Neural progenitor cell (in vitro differentiated cells): ENCODE measurements around the gene WIPF1. TPM values are rescaled to one million over a fixed set of nuclear protein-coding genes. Genes with fewer than 3 reads are reported as not detected.

Source experiments
- DNase-seq: peaks from one replicate; pipeline ENCODE4 v3.0.0-alpha.2; 2016; ENCODE audit warnings: low spot score
- H2AFZ ChIP-seq: fragments of 200-600 bp; sonication (generic); replicated peaks from 2 replicates; pipeline ENCODE4 v1.6.1; 2016; ENCODE audit warnings: antibody characterized with exemption
- H3F3A ChIP-seq: fragments of 200-600 bp; sonication (generic); 2 replicates; pipeline ENCODE4 v1.6.1; 2016; ENCODE audit warnings: antibody characterized with exemption, low read depth
- H3K27ac ChIP-seq: fragments of 200-600 bp; sonication (generic); 2 replicates; pipeline ENCODE4 v1.5.1; 2016; ENCODE audit warnings: mild to moderate bottlenecking
- H3K27me3 ChIP-seq: fragments of 200-600 bp; sonication (generic); 2 replicates; pipeline ENCODE4 v1.6.1; 2016; ENCODE audit warnings: mild to moderate bottlenecking, moderate library complexity
- H3K36me3 ChIP-seq: fragments of 200-600 bp; sonication (generic); 2 replicates; pipeline ENCODE4 v1.5.1; 2016
- H3K4me1 ChIP-seq: fragments of 200-600 bp; sonication (generic); 2 replicates; pipeline ENCODE4 v1.6.1; 2016; ENCODE audit warnings: mixed run types
- H3K4me2 ChIP-seq: fragments of 200-600 bp; sonication (generic); 2 replicates; pipeline ENCODE4 v1.6.1; 2016
- H3K4me3 ChIP-seq: fragments of 200-600 bp; sonication (generic); 2 replicates; pipeline ENCODE4 v1.5.1; 2016
- H3K79me2 ChIP-seq: fragments of 200-600 bp; sonication (generic); 2 replicates; pipeline ENCODE4 v1.6.1; 2016; ENCODE audit warnings: low read depth
- H3K9ac ChIP-seq: fragments of 200-600 bp; sonication (generic); 2 replicates; pipeline ENCODE4 v1.6.1; 2016
- H3K9me3 ChIP-seq: fragments of 200-600 bp; sonication (generic); 2 replicates; pipeline ENCODE4 v1.5.1; 2016; ENCODE audit warnings: low read depth
- H4K20me1 ChIP-seq: fragments of 200-600 bp; sonication (generic); 2 replicates; pipeline ENCODE4 v1.6.1; 2016; ENCODE audit warnings: low read depth
- H3K27ac Mint-ChIP-seq: 3 replicates; pipeline ENCODE4 v1.8.0; 2021; ENCODE audit warnings: mixed read lengths
- H3K27me3 Mint-ChIP-seq: 2 replicates; pipeline ENCODE4 v1.8.0; 2022; ENCODE audit warnings: low read depth, mild to moderate bottlenecking, inconsistent platforms, moderate library complexity, mixed read lengths; ENCODE audit not compliant: insufficient read depth
- H3K36me3 Mint-ChIP-seq: 3 replicates; pipeline ENCODE4 v1.8.0; 2021; ENCODE audit warnings: mixed read lengths
- H3K4me1 Mint-ChIP-seq: 3 replicates; pipeline ENCODE4 v1.8.0; 2021; ENCODE audit warnings: mixed read lengths
- H3K4me3 Mint-ChIP-seq: 3 replicates; pipeline ENCODE4 v1.8.0; 2021; ENCODE audit warnings: mild to moderate bottlenecking, moderate library complexity, mixed read lengths
- H3K9me3 Mint-ChIP-seq: 3 replicates; pipeline ENCODE4 v1.8.0; 2020; ENCODE audit warnings: mixed read lengths
- CTCF ChIP-seq: fragments of 200-600 bp; sonication (generic); IDR thresholded peaks from 2 replicates; pipeline ENCODE4 v1.5.1; 2017; ENCODE audit warnings: antibody characterized with exemption, mild to moderate bottlenecking
- EZH2 ChIP-seq: fragments of 200-600 bp; sonication (generic); IDR thresholded peaks from 2 replicates; pipeline ENCODE4 v1.6.1; 2017; ENCODE audit warnings: antibody characterized with exemption, mild to moderate bottlenecking, moderate library complexity
- EZH2phosphoT487 ChIP-seq: fragments of 200-600 bp; sonication (generic); IDR thresholded peaks from 2 replicates; pipeline ENCODE4 v1.6.1; 2017; ENCODE audit warnings: antibody characterized with exemption
- total RNA-seq: library from RNA; depleted of rRNA; stranded (reverse); fragments of >200 nt; gene quantifications from 2 replicates; pipeline ENCODE4 v1.2.3, GENCODE V29; 2015; ENCODE audit warnings: low replicate concordance

The WIPF1 gene
- total RNA-seq, 1 donor from 2014 or later = 17.2 TPM

- Histone ChIP-seq H3K27me3 (no peaks in the 10 kb centered on the region), H3K79me2 (no peaks in the 10 kb centered on the region), H3K27ac (no peak overlapping the region), H3K9me3 (no peaks in the 10 kb centered on the region), H3K4me2 (no peak overlapping the region), H3K9ac (no peak overlapping the region), H4K20me1 (no peaks in the 10 kb centered on the region), H3K4me3 (no peak overlapping the region), H3K4me1 (no peaks in the 10 kb centered on the region), H3F3A (no peaks in the 10 kb centered on the region), H2AFZ (no peak overlapping the region), H3K36me3 (no peaks in the 10 kb centered on the region)
- Mint-ChIP-seq H3K9me3 (no peaks in the 10 kb centered on the region), H3K27me3 (no peaks in the 10 kb centered on the region), H3K36me3 (no peaks in the 10 kb centered on the region), H3K4me3 (no peak overlapping the region), H3K27ac (no peak overlapping the region), H3K4me1 (peaks cover 2% of the 10 kb centered on the region)
- TF ChIP-seq EZH2 = no peak
- TF ChIP-seq EZH2phosphoT487 = no peak
- no peak for TF ChIP-seq CTCF
- DNase-seq = no peak
Measured at GRCh38 chr2:174617120-174617519, 19.5 kb upstream of the WIPF1 start.

- no peaks in the 10 kb centered on the region for H3K9me3 Mint-ChIP-seq
- no peaks in the 10 kb centered on the region for H3K27me3 Mint-ChIP-seq
- no peak overlapping the region for H3K27ac Mint-ChIP-seq
- no peak overlapping the region for H3K4me3 ChIP-seq
- DNase-seq = no peak
- H3K9ac ChIP-seq = no peak overlapping the region
- H3K36me3 ChIP-seq = no peaks in the 10 kb centered on the region
- TF ChIP-seq EZH2 (no peak), EZH2phosphoT487 (no peak), CTCF (no peak)
- H3K4me2 ChIP-seq = no peak overlapping the region
- no peak overlapping the region for H3K27ac ChIP-seq
- no peaks in the 10 kb centered on the region for H3K4me1 ChIP-seq
- no peaks in the 10 kb centered on the region for H3F3A ChIP-seq
- no peaks in the 10 kb centered on the region for H3K27me3 ChIP-seq
- H3K36me3 Mint-ChIP-seq = no peaks in the 10 kb centered on the region
- H3K4me3 Mint-ChIP-seq = no peak overlapping the region
- no peaks in the 10 kb centered on the region for H3K9me3 ChIP-seq
- H4K20me1 ChIP-seq = no peaks in the 10 kb centered on the region
- H3K79me2 ChIP-seq = no peaks in the 10 kb centered on the region
- no peak overlapping the region for H2AFZ ChIP-seq
- peaks cover 2% of the 10 kb centered on the region for H3K4me1 Mint-ChIP-seq
Measured at GRCh38 chr2:174615871-174616436, 18.4 kb upstream of the WIPF1 start.

DNA sequence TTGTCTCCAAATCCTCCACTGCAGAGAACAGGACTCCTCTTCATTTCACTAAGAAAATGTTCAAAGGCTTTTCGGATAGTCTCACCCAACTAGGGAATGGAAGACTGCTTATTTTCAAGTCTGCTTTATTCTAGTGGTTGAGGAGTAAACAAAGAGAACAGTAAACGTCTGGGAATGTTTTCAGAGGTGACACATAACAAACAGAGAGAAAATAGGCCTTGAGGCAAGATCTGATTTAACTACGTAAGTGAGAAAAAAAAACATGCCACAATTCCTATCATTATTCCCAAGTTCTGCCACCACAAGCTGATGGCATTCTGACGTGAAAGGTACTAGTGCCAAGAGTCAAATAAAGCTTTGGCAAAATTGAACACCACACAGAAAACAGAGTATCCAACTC is 16.7 kb upstream of the WIPF1 start:
- H4K20me1 ChIP-seq = no peaks in the 10 kb centered on the region
- Mint-ChIP-seq H3K36me3 (peaks cover 2% of the 10 kb centered on the region), H3K4me3 (no peak overlapping the region), H3K9me3 (no peaks in the 10 kb centered on the region), H3K27me3 (no peaks in the 10 kb centered on the region), H3K4me1 (peaks cover 2% of the 10 kb centered on the region), H3K27ac (no peak overlapping the region)
- no peak for TF ChIP-seq CTCF
- no peak for TF ChIP-seq EZH2phosphoT487
- no peak for TF ChIP-seq EZH2
- H3K79me2 ChIP-seq = no peaks in the 10 kb centered on the region
- H3K36me3 ChIP-seq = no peaks in the 10 kb centered on the region
- H3K4me3 ChIP-seq = no peak overlapping the region
- DNase-seq = no peak
- no peak overlapping the region for H2AFZ ChIP-seq
- H3K27me3 ChIP-seq = no peaks in the 10 kb centered on the region
- no peak overlapping the region for H3K9ac ChIP-seq
- H3K4me1 ChIP-seq = no peaks in the 10 kb centered on the region
- no peak overlapping the region for H3K27ac ChIP-seq
- H3K4me2 ChIP-seq = no peak overlapping the region
- no peaks in the 10 kb centered on the region for H3F3A ChIP-seq
- no peaks in the 10 kb centered on the region for H3K9me3 ChIP-seq
